Astrocyte of the spinal cord (primary cell): ENCODE data around the gene VPS9D1.
"Not testable (repeated sequence)": the region's sequence is repeated elsewhere in the genome, so short reads cannot be mapped to it uniquely, and the experiment has no call there.

Experiments used
- DNase-seq: peaks from one replicate; pipeline ENCODE4 v3.0.0; 2011; ENCODE audit warnings: low read depth, low spot score
- H3K4me3 ChIP-seq: 2 replicates; pipeline ENCODE4 v1.5.1; 2011; ENCODE audit warnings: low read depth, mild to moderate bottlenecking, low read length, moderate library complexity
- in situ Hi-C: cut with HindIII; loops from 2 replicates; pipeline ENCODE4 v1.10.0; 2017; ENCODE audit warnings: low sequenced_read_pairs
- TF ChIP-seq, protein P1 (sequence below): IDR thresholded peaks from 2 replicates; pipeline ENCODE4 v1.5.1; 2012; ENCODE audit warnings: low read depth, mild to moderate bottlenecking, low read length, inconsistent platforms

Gene VPS9D1

DNA sequence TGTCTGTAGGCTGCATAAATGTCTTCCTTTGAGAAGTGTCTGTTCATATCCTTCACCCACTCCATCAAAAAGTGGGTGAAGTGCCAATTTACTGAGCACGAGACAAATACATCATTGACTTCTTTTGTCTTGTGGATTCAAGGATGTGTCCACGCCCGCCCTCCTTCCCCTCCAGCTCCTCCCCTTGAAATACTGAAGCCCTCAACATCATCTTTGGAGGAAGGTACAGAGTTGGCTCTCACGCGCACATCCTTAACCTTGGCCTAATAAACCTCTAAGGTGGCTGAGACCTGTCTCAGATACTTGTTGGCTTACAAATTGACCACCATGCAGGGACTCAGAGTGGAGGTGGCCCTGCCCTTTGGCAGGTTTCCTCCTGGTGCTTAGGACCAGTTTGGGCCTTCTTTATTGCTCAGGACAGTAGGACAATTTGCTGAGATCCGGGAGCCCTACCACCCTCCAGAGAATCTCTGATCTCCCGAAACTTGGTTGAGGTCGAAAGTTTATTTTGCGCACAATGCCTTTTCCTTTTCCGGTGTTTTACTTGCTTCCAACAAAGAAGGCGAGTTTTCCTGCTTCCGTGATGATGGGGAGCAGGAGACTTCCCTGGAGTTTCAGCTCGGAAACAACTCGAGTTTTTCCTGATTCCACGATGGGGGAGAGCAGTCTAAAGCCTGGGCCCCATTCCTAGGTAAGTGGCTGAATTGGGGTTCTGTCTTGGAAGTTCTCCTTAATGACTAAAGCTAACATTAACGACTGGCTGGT lies 48.3 kb downstream of the VPS9D1 start:
- in situ Hi-C loops: no loop called here
- H3K4me3 ChIP-seq: no peak overlapping the region
- no peak for DNase-seq
- TF ChIP-seq, protein P1, sequence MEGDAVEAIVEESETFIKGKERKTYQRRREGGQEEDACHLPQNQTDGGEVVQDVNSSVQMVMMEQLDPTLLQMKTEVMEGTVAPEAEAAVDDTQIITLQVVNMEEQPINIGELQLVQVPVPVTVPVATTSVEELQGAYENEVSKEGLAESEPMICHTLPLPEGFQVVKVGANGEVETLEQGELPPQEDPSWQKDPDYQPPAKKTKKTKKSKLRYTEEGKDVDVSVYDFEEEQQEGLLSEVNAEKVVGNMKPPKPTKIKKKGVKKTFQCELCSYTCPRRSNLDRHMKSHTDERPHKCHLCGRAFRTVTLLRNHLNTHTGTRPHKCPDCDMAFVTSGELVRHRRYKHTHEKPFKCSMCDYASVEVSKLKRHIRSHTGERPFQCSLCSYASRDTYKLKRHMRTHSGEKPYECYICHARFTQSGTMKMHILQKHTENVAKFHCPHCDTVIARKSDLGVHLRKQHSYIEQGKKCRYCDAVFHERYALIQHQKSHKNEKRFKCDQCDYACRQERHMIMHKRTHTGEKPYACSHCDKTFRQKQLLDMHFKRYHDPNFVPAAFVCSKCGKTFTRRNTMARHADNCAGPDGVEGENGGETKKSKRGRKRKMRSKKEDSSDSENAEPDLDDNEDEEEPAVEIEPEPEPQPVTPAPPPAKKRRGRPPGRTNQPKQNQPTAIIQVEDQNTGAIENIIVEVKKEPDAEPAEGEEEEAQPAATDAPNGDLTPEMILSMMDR: no peak

DNA sequence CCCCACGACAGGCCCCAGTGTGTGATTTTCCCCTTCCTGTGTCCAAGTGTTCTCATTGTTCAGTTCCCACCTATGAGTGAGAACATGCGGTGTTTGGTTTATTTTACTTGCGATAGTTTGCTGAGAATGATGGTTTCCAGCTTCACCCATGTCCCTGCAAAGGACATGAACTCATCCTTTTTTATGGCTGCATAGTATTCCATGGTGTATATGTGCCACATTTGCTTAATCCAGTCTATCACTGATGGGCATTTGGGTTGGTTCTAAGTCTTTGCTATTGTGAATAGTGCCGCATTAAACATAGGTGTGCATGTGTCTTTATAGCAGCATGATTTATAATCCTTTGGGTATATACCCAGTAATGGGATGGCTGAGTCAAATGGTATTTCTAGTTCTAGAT lies 49.1 kb downstream of the VPS9D1 start:
- in situ Hi-C loops, DNase-seq, H3K4me3 ChIP-seq: not testable (repeated sequence)

DNA sequence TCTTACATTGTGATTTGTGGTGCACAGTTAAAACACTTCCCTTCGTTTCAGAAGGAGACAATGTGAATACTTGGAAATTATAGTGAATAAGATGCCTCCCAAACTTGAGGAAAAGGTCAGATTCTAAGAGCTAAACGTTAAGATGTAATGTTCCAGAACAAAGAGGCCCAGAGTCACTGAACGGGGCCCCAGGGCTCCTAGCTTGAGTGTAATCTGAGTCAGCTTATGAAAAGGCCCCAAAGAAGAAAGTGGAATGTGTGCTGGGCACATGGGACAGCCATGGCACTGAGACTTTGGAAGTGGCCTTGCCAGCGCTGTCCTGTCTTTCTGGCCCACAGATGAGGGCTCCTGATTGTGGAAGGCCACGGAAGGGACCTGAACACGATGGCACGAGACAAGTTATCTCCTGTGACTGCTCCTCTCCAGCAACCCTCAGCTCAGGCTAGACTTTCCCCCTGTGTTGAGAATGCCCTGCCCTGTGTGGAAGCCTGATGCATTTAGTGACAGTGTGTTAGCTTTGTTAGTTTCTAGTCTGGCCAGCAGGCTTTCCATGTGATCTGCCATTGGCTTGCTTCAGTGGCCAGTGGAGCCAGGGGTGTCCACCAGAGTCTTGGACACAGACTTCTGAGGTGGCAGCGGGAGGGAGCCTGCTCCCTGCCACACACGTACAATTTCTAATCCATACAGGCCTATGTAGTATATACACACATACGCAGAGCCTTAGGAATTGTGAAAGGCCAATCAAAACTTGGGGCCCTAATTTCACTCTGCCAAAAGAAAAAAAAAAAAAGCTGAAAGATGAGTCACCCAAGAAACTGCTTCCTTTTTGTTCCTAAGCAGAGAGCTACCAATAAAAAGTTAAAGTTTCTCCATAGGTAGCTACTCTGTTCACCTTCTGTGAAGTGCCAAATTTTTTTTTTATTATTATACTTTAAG lies 49.9 kb downstream of the VPS9D1 start:
- TF ChIP-seq, protein P1: no peak
- DNase-seq: peak; percentile 33
- H3K4me3 ChIP-seq: no peak overlapping the region
- in situ Hi-C loops: no loop called here

DNA sequence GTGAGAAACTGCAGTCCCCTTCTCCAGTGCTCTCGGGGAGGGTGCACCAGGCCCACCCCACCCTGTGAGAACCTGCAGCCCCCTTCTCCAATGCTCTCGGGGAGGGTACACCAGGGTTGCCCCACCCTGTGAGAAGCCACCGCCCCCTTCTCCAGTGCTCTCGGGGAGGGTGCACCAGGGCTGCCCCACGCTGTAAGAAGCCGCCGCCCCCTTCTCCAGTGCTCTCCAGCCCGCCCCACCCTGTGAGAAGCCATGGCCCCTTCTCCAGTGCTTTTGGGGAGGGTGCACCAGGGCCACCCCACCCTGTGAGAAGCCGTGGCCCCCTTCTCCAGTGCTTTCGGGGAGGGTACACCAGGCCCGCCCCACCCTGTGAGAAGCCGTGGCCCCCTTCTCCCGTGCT lies 50.9 kb downstream of the VPS9D1 start:
- in situ Hi-C loops: no loop called here
- TF ChIP-seq, protein P1: no peak
- no peak overlapping the region for H3K4me3 ChIP-seq
- no peak for DNase-seq

DNA sequence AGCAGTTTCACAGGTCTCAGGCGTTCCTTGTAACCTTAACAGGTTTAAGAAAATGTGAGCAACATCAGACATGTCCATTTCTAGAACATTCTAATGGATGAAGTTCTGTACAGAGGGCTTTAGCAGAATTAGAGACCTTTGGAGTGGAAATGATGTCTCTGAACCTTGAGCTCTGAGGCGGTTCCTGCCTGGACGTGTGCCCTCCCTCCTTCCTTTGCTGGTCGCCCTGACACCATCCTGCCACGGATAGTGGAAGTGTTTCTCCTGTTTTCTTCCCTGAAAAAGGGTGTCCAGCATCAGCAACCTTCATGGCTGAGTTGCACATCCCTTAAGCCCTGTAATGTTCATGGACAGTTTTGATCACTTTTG lies 51.9 kb downstream of the VPS9D1 start:
- no peak overlapping the region for H3K4me3 ChIP-seq
- TF ChIP-seq, protein P1: no peak
- in situ Hi-C loops: no loop called here
- DNase-seq: no peak

DNA sequence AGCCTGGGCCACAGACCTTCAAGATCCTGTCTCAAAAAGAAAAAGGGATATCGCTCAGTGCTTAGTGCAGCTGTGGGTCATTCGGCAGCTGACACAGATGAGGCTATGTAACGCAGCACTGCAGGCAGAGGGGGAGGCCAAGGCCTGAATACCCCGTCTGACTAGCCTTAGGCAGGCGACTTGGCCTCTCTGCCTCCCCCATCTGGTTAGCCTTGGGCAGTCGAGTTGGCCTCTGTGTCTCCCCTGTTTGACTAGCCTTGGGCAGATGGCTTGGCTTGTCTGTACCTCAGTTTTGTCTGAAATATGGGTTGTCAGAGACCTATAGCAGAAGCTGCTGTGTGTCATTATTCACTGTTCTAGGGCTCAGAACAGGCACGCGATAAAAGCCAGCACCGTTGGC lies 53.1 kb downstream of the VPS9D1 start:
- no peak for DNase-seq
- TF ChIP-seq, protein P1: no peak
- no peak overlapping the region for H3K4me3 ChIP-seq
- in situ Hi-C loops: no loop called here

DNA sequence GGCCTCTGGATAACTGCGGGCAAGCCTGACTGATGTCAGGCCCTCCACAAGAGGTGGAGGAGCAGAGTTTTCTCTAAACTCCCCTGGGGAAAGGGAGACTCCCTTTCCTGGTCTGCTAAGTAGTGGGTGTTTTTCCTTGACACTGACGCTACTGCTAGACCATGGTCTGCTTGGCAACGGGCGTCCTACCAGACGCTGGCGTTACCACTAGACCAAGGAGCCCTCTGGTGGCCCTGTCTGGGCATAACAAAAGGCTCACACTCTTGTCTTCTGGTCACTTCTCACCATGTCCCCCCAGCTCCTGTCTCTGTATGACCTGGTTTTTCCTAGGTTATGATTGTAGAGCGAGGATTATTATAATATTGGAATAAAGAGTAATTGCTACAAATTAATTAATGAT lies 53.7 kb downstream of the VPS9D1 start:
- H3K4me3 ChIP-seq, in situ Hi-C loops: not testable (repeated sequence)
- DNase-seq: peak; percentile 58
- TF ChIP-seq, protein P1: peak; percentile 61

DNA sequence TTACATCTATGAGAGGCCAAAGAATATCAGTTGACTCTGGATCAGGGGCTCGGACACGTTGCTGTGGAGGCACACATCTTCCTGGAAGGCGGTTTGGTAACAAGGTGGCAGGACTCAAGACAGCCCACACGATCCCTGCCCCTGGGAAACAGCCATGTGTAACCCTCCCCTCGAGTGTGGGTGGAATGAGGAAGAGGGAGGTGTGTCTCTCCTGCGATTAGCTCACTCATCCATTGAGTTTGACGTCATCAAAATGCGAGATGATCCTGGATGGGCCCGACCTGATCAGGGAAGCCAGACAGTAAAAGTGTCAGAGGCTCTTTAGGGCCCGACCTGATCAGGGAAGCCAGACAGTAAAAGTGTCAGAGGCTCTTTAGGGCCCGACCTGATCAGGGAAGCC lies 56.5 kb downstream of the VPS9D1 start:
- H3K4me3 ChIP-seq, in situ Hi-C loops, DNase-seq: not testable (repeated sequence)
